K562 (cell line): ENCODE data around the gene PLXND1. TPM values are rescaled to one million over a fixed set of nuclear protein-coding genes. Genes with fewer than 3 reads are reported as not detected.

Source experiments
- ATAC-seq: fragments of 200-7000 bp; cut with Tn5 transposase; 3 replicates; pipeline ENCODE4 v1.9.1; 2020; ENCODE audit warnings: moderate library complexity
- BruUV-seq: library from RNA; stranded (reverse); fragments of 400-500 nt; replicated peaks from 2 replicates; lab custom pipeline; 2021; lab: Mats Ljungman, UMichigan
- CTCF ChIA-PET: fragments of 300-600 bp; formaldehyde crosslinking; extraction: SDS; loops from one replicate; lab custom pipeline; 2021; ENCODE audit warnings: low intra/inter-chr PET ratio; lab: Yijun Ruan, JAX
- POLR2A ChIA-PET: fragments of 300-600, 350-650 bp; sonication (Branson Sonifier 250); formaldehyde crosslinking; extraction: SDS; loops from one replicate; lab custom pipeline; 2021; ENCODE audit warnings: antibody characterized with exemption, inconsistent platforms; lab: Yijun Ruan, JAX
- DNase-seq, 4 experiments: peaks; one replicate each; pipeline versions ENCODE4 v3.0.0 to v3.0.0-alpha.2; 2011 to 2018; ENCODE audit warnings: low spot score in 3 of 4, mixed read lengths in 3 of 4; ENCODE audit errors: extremely low read depth in 1 of 4
- FAIRE-seq: peaks from 2 replicates; lab custom pipeline; 2011; peaks lifted over from hg19 to GRCh38; lab: Jason Lieb, UNC
- H2AFZ ChIP-seq: 2 replicates; pipeline ENCODE4 v1.6.0; 2011; ENCODE audit warnings: low read depth, low read length, control low read depth, inconsistent platforms
- H3K27ac ChIP-seq: fragments of 200-600 bp; 3 replicates; pipeline ENCODE4 v1.8.0; 2011; ENCODE audit warnings: low read depth, mild to moderate bottlenecking, control low read depth, inconsistent platforms, low read length, moderate library complexity, mixed read lengths; ENCODE audit errors: extremely low read depth
- H3K27me3 ChIP-seq, 2 experiments: fragments of 300-600 bp in 1 of 2; 2 replicates in 1 of 2; 3 replicates in 1 of 2; pipeline versions ENCODE4 v1.6.0 to v1.8.0; 2011; ENCODE audit warnings: inconsistent platforms in 2 of 2, low read length in 2 of 2, mild to moderate bottlenecking in 1 of 2, mixed read lengths in 1 of 2, moderate library complexity in 1 of 2; ENCODE audit not compliant: control insufficient read depth in 2 of 2, insufficient read depth in 2 of 2
- H3K36me3 ChIP-seq: fragments of 300-600 bp; 3 replicates; pipeline ENCODE4 v1.8.0; 2011; ENCODE audit warnings: mild to moderate bottlenecking, low read length, inconsistent platforms; ENCODE audit not compliant: control insufficient read depth, insufficient read depth
- H3K4me1 ChIP-seq, 2 experiments: fragments of 200-600 bp in 1 of 2; replicated peaks in 1 of 2; 2 replicates in 1 of 2; 3 replicates in 1 of 2; pipeline versions ENCODE4 v1.5.1 to v1.8.0; 2011; ENCODE audit warnings: inconsistent platforms in 2 of 2, low read length in 2 of 2, mild to moderate bottlenecking in 1 of 2, mixed read lengths in 1 of 2, moderate library complexity in 1 of 2; ENCODE audit not compliant: control insufficient read depth in 2 of 2, insufficient read depth in 2 of 2
- H3K4me2 ChIP-seq: 2 replicates; pipeline ENCODE4 v1.6.1; 2011; ENCODE audit warnings: low read length, control low read depth, inconsistent platforms, mixed read lengths; ENCODE audit not compliant: insufficient read depth
- H3K4me3 ChIP-seq: fragments of 200-600 bp; sonication (generic), shearing (Covaris generic); 2 replicates; pipeline ENCODE4 v1.5.1; 2016; ENCODE audit warnings: control low read depth, inconsistent platforms
- H3K79me2 ChIP-seq: fragments of 200-600 bp; 3 replicates; pipeline ENCODE4 v1.8.0; 2011; ENCODE audit warnings: low read length, inconsistent platforms; ENCODE audit not compliant: control insufficient read depth, insufficient read depth
- H3K9ac ChIP-seq, 2 experiments: 2 replicates each; pipeline versions ENCODE4 v1.6.0 to v1.6.1; 2011; ENCODE audit warnings: low read depth in 2 of 2, low read length in 2 of 2, control low read depth in 1 of 2, inconsistent platforms in 1 of 2, mild to moderate bottlenecking in 1 of 2, mixed read lengths in 1 of 2; ENCODE audit not compliant: insufficient read depth in 1 of 2
- H3K9me1 ChIP-seq: one replicate; pipeline ENCODE4 v1.6.0; 2011; ENCODE audit warnings: inconsistent platforms, mild to moderate bottlenecking, low read length, moderate library complexity; ENCODE audit not compliant: control insufficient read depth, insufficient read depth
- H3K9me3 ChIP-seq: replicated peaks from 2 replicates; pipeline ENCODE4 v1.5.1; 2011; ENCODE audit warnings: low read depth, low read length, inconsistent platforms; ENCODE audit not compliant: control insufficient read depth, insufficient read depth
- H4K20me1 ChIP-seq: replicated peaks from 2 replicates; pipeline ENCODE4 v1.6.1; 2011; ENCODE audit warnings: low read length, inconsistent platforms, mixed read lengths; ENCODE audit not compliant: control insufficient read depth, insufficient read depth
- ATF7 ChIP-seq: fragments of 450-650 bp; IDR thresholded peaks from 2 replicates; pipeline ENCODE4 v1.7.1; 2014; ENCODE audit warnings: mild to moderate bottlenecking, moderate library complexity
- CREBBP ChIP-seq: IDR thresholded peaks from one replicate; pipeline ENCODE4 v1.6.1; 2012; ENCODE audit warnings: low read depth, mild to moderate bottlenecking, control low read depth, inconsistent platforms, low read length
- PHF21A ChIP-seq: fragments of 450-650 bp; IDR thresholded peaks from 2 replicates; pipeline ENCODE4 v1.6.1; 2017; ENCODE audit warnings: low read depth, borderline replicate concordance
- RBM22 ChIP-seq: fragments of 200-400 bp; formaldehyde crosslinking; IDR thresholded peaks from 2 replicates; pipeline ENCODE4 v1.6.1; 2018; ENCODE audit warnings: low read length, low read depth; ENCODE audit not compliant: poor library complexity, severe bottlenecking
- TEAD1 ChIP-seq, 2 experiments: fragments of 450-650 bp in 1 of 2; sonication (generic) in 1 of 2; formaldehyde crosslinking; IDR thresholded peaks; 2 replicates each; pipeline versions ENCODE4 v1.4.0 to v1.8.0; 2020 to 2022; ENCODE audit warnings: mild to moderate bottlenecking in 2 of 2, missing genetic modification reagents in 1 of 2
- ZC3H11A ChIP-seq: IDR thresholded peaks from 2 replicates; pipeline ENCODE4 v1.6.1; 2012; ENCODE audit warnings: low read depth, low read length, improper control_type of control experiment
- ZNF239 ChIP-seq: fragments of 250-450 bp; sonication (Bioruptor Pico); IDR thresholded peaks from 2 replicates; pipeline ENCODE4 v1.4.0; 2020; ENCODE audit warnings: mild to moderate bottlenecking
- ZNF561 ChIP-seq: fragments of 450-650 bp; formaldehyde crosslinking; conservative IDR thresholded peaks from 2 replicates; pipeline ENCODE4 v1.4.0; 2020; ENCODE audit warnings: mild to moderate bottlenecking, moderate library complexity
- ZNF589 ChIP-seq: fragments of 200-800 bp; sonication (Bioruptor generic); IDR thresholded peaks from 2 replicates; pipeline ENCODE4 v1.6.1; 2016; ENCODE audit warnings: low read depth, missing genetic modification characterization, missing compliant biosample characterization
- ZNF780A ChIP-seq: fragments of 250-450 bp; sonication (Bioruptor Pico); IDR thresholded peaks from 2 replicates; pipeline ENCODE4 v1.5.0; 2021; ENCODE audit warnings: mild to moderate bottlenecking
- WGBS: fragments of 100-300 bp; shearing (Covaris generic); methylation state at CpG from one replicate; pipeline ENCODE4 v1.1.6; 2016; ENCODE audit warnings: low coverage, mixed read lengths; ENCODE audit not compliant: insufficient coverage; ENCODE audit errors: missing lambda C conversion rate; 5-methylcytosine and 5-hydroxymethylcytosine counted together
- in situ Hi-C: fragments of 300-500 bp; cut with MboI; formaldehyde crosslinking; loops from 4 replicates; pipeline ENCODE4 v1.15.0; 2018; ENCODE audit warnings: inconsistent platforms, mixed read lengths
- intact Hi-C: fragments of 100-400 bp; cut with micrococcal nuclease; formaldehyde crosslinking; loops from 2 replicates; pipeline ENCODE4 v1.14.2; 2022
- polyA plus RNA-seq, 8 experiments: library from polyadenylated mRNA; depleted of rRNA in 4 of 8; stranded (reverse) in 5 of 8; unstranded in 3 of 8; fragments of >200 nt; fragmentation: Nextera tagmentation in 2 of 8; fragmentation: Illumina TruSeq in 1 of 8; extraction: Ambion mirVana in 2 of 8; extraction: Trizol in 1 of 8; gene quantifications; 2 replicates each; pipeline versions ENCODE4 v1.2.1 to v1.2.3, GENCODE V29; 2011 to 2014; ENCODE audit warnings: inconsistent platforms in 1 of 8, missing spikeins in 1 of 8
- total RNA-seq, 7 experiments: library from RNA; depleted of rRNA in 6 of 7; stranded (reverse); fragments of >200 nt in 6 of 7; fragmentation: Illumina TruSeq in 2 of 7; extraction: Trizol in 2 of 7; gene quantifications; 2 replicates each; pipeline versions ENCODE4 v1.2.1 to v1.2.3, GENCODE V29; 2011 to 2021; ENCODE audit warnings: low replicate concordance in 1 of 7
- TF ChIP-seq, protein P1 (sequence below), 2 experiments: fragments of 450-650 bp; IDR thresholded peaks; 2 replicates each; pipeline ENCODE4 v1.6.1; 2016

Gene PLXND1
- total and polyA plus RNA-seq, 9 of the 15 experiments (the other 6 are each of a cell fraction or from before 2014, with no cell fraction given) = 0.34 to 28.8 (median 14.0) TPM

GRCh38 chr3:129543999-129544398, 62.5 kb downstream of the PLXND1 start:
- H3K36me3 ChIP-seq = no peaks in the 10 kb centered on the region
- H3K4me2 ChIP-seq = no peak overlapping the region
- POLR2A ChIA-PET = interaction anchor here (0.6 to 1.5 kb wide), 3 partner anchors 9 to 71 kb away, joined by 3 read pairs; no protein-coding TSS in a partner anchor
- no peaks in the 10 kb centered on the region for H3K79me2 ChIP-seq
- TF ChIP-seq ZNF561 (CRISPR knock-in tag) = no peak
- TF ChIP-seq ZC3H11A = no peak
- no peak for TF ChIP-seq ATF7
- no peak for TF ChIP-seq PHF21A
- no peak for TF ChIP-seq ZNF239
- TF ChIP-seq, protein P1, sequence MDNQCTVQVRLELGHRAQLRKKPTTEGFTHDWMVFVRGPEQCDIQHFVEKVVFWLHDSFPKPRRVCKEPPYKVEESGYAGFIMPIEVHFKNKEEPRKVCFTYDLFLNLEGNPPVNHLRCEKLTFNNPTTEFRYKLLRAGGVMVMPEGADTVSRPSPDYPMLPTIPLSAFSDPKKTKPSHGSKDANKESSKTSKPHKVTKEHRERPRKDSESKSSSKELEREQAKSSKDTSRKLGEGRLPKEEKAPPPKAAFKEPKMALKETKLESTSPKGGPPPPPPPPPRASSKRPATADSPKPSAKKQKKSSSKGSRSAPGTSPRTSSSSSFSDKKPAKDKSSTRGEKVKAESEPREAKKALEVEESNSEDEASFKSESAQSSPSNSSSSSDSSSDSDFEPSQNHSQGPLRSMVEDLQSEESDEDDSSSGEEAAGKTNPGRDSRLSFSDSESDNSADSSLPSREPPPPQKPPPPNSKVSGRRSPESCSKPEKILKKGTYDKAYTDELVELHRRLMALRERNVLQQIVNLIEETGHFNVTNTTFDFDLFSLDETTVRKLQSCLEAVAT (IDR thresholded peaks at IDR 0.05) = no peak
- TF ChIP-seq CREBBP = no peak
- TF ChIP-seq TEAD1 (CRISPR knock-in tag; IDR thresholded peaks at IDR 0.05) = no peak
- no peak for TF ChIP-seq RBM22
- TF ChIP-seq ZNF589 (CRISPR knock-in tag) = no peak
- TF ChIP-seq ZNF780A = no peak
- TF ChIP-seq, all 486 proteins: peak for 0
- no peak for DNase-seq
- H3K4me1 ChIP-seq = peaks cover 0 to 18% of the 10 kb centered on the region in 2 experiments; a peak in 2 of 5 replicates
- intact Hi-C loops = no loop called here
- H3K27me3 ChIP-seq = no peaks in the 10 kb centered on the region; a peak in 1 of 5 replicates
- H3K9ac ChIP-seq = peak overlapping the region in 1 of 2 experiments; percentile 26; a peak in 1 of 4 replicates
- peak overlapping the region; percentile 22 for H2AFZ ChIP-seq
- in situ Hi-C loops = no loop called here
- no peak overlapping the region for H3K4me3 ChIP-seq
- no peak for ATAC-seq
- H4K20me1 ChIP-seq = no peaks in the 10 kb centered on the region
- no peaks in the 10 kb centered on the region for H3K9me3 ChIP-seq
- no peak for FAIRE-seq
- no peak overlapping the region for H3K27ac ChIP-seq
- H3K9me1 ChIP-seq = no peaks in the 10 kb centered on the region
- CTCF ChIA-PET = no interaction called here
- 22% methylated on average over 6 of the region's 9 CpGs for WGBS
- BruUV-seq = no TSS peak
